ENCODE data around the gene GAB3.

DNA sequence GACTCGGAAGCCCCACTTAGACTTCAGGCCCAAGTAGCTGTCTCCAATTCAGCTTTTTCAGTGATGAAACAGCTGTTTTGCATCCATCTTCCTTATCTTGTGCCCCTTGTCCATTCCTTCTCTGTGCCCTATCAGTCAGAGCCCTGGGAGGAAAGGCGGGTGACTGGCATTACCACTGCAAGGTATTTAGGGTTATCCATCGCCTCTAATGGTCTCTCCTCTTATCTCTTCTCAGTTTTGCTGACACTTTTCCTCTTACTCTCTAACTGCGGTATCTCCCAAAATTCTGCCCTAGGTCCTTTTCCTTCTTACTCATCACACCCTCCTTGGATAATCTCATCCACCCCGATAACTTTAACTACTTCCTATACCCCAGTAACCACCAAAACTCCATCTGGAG is 13.7 kb downstream of the GAB3 start:
- TF ChIP-seq, protein P1, sequence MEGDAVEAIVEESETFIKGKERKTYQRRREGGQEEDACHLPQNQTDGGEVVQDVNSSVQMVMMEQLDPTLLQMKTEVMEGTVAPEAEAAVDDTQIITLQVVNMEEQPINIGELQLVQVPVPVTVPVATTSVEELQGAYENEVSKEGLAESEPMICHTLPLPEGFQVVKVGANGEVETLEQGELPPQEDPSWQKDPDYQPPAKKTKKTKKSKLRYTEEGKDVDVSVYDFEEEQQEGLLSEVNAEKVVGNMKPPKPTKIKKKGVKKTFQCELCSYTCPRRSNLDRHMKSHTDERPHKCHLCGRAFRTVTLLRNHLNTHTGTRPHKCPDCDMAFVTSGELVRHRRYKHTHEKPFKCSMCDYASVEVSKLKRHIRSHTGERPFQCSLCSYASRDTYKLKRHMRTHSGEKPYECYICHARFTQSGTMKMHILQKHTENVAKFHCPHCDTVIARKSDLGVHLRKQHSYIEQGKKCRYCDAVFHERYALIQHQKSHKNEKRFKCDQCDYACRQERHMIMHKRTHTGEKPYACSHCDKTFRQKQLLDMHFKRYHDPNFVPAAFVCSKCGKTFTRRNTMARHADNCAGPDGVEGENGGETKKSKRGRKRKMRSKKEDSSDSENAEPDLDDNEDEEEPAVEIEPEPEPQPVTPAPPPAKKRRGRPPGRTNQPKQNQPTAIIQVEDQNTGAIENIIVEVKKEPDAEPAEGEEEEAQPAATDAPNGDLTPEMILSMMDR (IDR thresholded peaks at IDR 0.05; ENCODE audit: borderline replicate concordance, extremely low read depth, low read length, poor library complexity, severe bottlenecking): no peak
- TF ChIP-seq EZH2 (IDR thresholded peaks at IDR 0.05; ENCODE audit: borderline replicate concordance, low read depth, low read length, severe bottlenecking): no peak
